GM20431 (cell line): ENCODE measurements around the gene HSD11B1.

Experiments
- in situ Hi-C: fragments of 300-500 bp; cut with MseI, MboI; formaldehyde crosslinking; loops from one replicate; pipeline ENCODE4 v1.15.0; 2020; ENCODE audit warnings: low sequenced_read_pairs; ENCODE audit not compliant: unreplicated experiment

Gene HSD11B1

DNA sequence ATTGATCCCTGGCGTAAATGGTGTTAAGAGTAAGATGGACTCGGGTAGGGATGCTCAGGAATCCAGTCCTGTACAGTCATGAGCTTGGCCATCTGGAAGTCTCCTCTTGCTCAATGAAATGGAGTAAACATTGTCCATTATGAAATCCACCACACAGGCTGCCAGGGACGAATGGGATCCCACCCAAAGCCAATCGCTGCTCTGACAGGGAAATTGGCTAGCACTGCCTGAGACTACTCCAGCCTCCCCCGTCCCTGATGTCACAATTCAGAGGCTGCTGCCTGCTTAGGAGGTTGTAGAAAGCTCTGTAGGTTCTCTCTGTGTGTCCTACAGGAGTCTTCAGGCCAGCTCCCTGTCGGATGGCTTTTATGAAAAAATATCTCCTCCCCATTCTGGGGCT is at the start of gene HSD11B1:
TSS of gene HSD11B1 (plus strand) at position 263 of the 400 bp plus-strand sequence. CDS start at position 360, 97 bp downstream.
- in situ Hi-C loops = no loop called here

DNA sequence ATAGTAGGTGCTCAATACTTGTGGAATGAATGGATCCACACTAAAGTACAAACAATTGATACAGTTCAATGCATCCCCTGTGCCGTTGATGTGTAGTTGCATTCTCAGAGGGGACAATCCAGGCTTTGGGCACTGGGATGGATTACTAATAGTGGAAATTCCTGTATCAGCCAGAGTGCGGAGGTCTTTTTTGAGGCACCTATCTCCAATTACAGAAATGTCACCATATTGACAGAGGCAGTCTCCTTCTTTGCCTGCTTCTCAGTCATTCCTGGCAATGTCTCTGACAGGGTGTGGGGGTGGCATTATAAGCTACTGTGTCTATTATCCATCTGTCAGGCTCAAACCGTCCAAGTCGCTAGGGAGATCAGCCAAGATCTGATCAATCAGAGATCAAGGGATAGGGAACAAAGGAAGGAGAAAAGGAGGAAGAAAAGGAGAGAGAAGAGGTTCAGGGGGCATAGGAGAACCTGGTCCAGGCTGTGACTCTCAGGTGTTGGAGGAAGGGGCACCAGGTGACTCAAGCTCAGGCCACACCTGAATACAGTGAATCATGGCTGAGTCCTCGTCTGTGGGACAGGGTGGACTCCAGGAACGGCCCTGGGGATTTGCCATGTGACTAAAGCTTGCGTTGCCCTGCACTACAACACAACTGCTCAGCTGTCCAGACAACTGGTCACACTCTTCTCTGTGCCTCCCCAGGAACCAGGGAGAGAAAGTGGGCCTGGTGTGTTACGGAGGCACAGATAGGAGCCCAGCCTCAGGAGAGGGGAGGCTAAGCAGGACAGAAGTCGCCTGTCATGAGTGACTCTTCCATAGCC is 49.0 kb upstream of the HSD11B1 start:
- in situ Hi-C loops = no loop called here

DNA sequence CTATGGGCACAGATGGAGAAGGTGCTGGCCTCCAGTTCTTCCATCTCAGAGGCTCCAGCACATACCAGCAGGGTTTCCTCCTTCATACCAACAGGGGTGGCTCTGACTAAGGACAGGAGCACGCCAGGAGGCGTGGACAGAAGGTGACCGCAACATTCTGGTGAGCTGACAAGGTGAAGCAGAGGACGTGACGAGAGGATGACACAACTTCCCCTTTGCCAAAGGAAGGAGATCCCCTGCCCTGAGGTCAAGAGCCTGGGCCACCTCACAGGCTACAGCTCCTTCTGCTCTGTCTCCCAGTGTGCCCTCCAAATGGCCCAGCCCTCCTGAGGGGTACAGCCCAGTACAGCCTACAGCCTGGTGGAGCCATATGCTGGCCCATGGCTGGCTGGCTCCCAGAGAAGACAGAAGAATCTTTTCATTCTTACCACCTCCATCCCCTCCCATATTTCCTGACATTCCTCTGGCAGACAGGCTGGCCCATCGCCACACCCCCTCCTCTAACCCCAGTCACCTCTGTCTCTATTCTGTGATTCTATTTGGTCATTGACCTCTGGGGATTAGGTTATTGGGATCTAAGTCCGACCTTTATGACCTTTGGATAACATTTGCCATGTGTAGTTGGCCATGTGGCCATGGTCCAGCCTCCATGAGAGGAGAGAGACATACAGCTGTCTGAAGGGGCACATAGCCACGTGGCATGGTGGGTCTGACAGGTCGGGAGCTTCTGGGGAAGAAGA is 47.3 kb upstream of the HSD11B1 start:
- in situ Hi-C loops = no loop called here

DNA sequence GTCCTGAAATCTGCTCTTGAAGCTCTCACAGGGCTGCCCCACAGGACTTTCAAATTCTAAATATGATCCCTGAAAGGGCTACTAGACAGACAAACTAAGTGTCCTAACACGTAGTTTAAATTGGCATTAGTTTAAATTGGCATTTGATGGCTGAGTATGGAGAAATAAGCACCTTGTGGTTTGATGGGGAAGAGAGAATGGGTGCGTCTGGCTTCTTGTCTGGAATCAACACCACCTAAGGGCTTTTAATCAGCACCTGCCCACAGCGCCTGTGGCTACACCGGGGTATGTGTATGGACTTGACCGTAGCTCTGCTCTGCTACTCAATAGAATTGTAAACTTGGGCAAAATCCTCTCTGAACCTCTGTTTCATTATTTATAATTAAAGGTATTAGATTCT is 46.7 kb upstream of the HSD11B1 start:
- in situ Hi-C loops = no loop called here

DNA sequence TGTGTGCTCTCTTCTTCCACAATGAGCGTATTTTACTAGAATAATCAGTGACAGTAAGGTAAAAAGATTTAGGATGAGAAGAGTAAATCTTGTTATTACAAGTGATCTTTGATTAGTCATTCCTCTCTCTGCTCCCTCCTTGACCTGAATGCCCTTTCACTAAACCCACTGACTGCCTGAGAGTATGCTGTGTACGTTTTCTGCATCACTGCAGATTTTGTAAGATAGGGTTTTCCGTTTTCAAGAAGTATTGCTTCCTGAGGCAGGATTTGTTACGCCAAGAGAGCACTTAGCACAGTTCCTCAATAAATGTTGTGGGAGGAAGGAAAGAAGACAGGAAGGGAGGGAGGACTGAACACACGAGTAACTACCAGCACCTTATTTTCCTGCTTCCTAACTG is 44.7 kb upstream of the HSD11B1 start:
- in situ Hi-C loops = no loop called here

DNA sequence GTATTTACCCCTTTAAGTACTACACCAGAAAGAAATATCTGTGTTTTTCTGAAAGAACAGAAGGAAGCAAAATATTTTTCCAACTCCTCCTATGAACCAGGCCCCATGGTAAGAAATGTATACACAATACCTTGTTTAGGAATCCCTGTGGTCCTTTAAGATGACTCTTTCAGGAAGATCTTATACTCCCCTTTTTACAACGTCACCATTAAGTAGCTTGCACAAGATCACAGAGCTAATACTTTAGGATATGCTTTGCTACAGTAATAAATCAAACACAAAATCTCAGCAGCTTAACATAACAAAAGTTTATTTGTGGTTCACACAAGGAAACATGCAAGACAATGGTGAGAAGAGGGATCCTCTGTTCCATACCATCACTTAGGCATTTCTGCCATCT is 43.6 kb upstream of the HSD11B1 start:
- in situ Hi-C loops = no loop called here

DNA sequence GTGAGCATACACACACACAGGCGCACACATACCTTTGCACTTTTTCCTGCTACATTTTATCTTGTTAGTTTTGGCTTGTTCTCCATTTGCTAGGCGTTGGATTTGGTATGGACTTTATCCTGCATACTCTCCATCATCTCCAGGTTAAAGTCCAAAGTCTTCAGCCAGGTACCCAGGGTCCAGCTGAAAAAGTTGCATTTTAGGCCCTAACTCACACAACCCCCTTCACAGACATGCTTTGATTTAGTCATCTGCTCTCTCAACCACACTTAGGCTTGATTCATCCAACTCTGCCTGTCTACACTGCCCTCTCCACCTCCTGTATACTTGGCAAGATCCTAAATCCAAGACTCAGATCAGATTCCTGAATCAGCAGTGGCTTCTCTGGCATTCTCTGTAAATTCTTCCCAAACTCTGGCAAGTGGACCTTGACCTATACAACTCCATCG is 41.7 kb upstream of the HSD11B1 start:
- in situ Hi-C loops = no loop called here

DNA sequence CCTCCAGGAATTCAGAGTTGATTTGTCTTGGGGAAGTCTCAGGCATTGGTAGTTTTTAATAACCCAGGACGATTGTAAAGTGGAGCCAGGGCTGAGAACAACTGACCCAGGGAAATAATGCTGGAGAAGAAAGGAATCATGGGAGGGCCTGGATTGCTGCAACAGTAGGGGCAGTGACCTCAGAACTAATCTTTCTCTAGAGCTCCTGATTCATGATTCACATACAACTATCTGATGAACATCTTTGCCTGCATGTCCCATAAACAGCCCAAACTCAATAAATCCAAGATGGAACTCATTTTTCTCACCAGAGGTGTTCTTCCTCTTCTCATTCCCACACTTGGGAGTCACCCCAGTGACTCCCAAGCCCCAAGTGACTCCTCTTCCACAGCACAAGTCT is 37.5 kb upstream of the HSD11B1 start:
- in situ Hi-C loops = no loop called here

DNA sequence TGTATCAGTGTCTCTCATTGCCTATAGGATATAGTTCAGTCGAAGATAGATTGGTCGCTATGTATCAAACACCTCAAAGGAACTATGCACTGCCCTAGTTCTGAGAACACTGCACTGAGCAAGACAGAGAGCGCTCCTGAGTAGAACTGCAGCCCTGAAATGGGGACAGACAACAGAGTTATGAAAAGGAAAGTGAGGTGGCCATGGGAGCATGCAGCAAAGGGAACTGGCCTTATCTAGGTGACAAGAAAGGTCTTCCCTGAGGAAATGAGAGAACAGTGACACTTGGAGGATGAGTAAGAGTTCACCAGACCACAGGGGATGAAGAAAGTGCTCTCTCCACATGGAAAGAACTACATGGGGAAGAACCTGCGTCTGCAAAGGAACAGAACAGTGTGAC is 36.9 kb upstream of the HSD11B1 start:
- in situ Hi-C loops = no loop called here

DNA sequence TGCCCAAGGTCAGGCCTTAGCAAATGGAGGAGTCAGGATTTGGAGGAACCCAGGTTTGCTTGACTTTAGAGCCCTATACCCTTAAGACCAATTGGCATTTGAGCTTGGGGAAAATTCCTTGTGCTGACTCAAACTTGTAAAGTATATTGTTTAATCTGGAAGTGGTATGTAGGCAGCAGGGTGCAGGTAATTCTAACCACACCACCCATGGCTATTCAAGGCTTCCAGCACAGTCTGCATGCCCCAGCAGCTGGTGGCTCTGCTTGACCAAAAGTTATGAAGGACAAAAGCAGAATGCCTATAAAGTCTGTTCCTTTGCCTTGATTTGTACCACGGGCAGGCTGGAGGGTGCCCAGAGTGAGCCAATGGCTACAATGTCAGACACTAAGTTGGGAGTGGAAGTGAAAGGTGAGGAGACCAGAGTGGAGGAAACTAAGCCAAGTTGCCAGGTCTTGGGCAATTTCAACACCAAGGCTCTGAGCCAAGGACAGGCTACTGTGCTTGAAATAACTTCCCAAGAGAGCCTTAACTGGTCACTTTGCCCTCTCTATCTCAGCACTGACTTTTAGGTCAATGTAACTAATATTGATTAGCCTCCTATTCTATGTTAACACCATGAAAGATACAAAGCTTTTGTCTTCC is 34.1 kb upstream of the HSD11B1 start:
- in situ Hi-C loops = no loop called here

DNA sequence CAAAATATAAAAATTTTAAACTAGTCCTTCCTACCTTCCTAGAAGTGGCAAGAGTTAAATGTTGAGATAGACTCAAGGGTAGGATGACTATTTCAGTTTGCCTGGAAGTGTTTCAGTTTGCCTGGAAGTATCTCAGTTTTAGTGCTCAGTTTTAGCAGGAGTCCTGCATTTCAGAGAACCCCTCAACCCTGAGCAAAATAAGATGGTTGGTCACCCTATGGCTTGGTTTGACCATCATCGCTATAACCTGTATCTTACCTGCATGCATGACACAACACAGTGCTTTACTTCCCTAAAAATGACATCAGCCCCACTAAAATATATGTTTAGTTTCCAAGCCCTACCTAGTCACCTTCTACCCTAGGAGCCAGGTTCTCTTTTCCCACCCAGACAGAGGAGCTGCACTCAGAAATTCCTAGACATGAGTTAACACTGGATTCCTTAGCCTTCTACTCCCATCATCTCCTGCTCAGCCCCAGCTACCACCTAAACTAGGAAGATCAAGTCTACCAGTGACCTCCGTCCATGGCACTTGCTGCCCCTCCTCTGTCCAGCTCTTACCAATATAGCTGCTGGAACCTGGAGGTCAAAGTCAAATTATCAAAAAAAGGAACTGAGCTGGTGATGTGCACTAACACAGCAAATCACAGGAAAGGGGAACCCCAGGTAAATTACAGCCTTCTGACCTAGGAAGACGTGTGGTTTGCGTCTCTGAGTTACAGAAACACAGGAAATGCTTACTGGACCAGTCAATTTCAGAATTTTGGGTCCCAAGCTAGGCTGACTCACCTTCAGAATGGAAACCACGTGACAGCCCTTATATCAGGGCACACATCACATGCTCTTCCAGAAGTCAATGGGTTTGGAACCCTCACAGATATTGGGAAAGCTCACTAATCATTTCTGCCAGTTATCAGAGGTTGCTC is 31.7 kb upstream of the HSD11B1 start:
- in situ Hi-C loops = no loop called here

DNA sequence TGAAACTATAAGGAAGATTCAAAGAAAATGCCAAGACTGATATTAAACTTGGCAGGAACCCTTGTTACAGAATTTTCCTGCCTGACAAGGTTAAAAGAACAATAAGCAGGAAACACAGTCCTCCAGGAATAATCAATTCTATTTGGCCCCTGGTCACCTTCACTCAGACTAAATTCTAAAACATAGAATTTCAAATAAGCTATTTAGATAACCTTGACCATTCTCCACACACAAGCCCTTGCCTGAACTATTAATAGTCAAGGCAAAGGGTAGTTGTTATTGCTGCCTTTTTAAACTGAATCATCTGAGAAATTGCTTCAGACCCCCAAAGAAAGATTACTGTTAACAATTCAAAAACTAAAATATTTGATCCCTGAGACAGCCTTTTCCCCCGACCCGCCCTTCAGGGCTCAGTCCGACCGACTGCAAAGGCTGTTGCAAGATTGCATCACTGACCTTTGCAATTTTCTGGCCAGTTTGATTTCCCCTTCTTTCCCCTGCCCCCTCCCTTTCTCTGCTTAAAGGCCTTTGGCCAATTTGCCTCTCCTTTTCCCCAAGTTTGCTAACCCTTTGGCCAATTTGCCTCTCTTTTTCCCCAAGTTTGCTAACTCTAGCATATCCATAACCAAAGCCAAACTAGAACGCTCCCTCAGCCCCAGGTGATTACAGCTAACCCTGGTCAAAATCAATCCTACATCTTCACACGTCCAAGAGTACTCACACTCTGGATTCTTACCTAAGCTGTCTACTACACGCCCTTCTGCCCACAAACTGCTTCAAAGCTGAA is 30.8 kb upstream of the HSD11B1 start:
- in situ Hi-C loops = no loop called here

DNA sequence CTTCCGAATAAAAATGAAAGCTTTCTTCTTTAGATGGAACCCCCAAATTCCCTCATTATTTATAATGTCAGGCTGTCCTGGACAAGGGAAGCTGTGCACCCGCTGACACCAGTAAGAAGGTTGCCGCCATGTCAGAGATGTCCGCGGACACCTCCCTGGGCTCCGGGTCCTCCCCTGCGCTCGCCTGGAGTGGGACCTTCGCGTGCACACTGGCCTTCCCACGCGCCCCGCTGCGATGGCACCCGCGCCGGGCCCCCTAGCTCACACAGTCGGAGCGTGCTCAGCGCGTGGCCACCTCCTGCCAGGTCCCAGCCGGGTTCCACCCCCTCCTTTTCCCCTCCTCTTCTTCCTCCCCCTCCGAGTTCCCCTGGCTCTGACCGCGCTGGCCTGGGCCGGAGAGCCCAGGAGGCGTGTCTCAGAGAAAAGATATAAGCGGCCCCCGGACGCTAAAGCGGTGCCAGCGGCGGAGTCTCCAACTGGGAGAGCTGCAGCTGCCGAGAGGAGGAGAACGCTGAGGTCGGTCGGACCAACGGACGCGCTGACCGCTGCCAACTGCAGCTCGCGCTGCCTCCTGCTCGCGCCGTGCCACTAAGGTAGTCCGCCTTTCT is 29.6 kb upstream of the HSD11B1 start, which contains the start of gene G0S2:
TSS of gene G0S2 (plus strand) at position 456 of the 608 bp plus-strand sequence. CDS start 273 bp downstream, outside the sequence.
- in situ Hi-C loops = no loop called here

DNA sequence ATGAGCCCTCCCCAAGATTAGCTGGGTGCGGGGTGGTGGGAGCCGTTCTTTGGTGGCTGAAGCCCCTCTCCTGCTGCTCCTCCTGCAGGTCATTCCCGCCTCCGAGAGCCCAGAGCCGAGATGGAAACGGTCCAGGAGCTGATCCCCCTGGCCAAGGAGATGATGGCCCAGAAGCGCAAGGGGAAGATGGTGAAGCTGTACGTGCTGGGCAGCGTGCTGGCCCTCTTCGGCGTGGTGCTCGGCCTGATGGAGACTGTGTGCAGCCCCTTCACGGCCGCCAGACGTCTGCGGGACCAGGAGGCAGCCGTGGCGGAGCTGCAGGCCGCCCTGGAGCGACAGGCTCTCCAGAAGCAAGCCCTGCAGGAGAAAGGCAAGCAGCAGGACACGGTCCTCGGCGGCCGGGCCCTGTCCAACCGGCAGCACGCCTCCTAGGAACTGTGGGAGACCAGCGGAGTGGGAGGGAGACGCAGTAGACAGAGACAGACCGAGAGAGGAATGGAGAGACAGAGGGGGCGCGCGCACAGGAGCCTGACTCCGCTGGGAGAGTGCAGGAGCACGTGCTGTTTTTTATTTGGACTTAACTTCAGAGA is 29.0 kb upstream of the HSD11B1 start:
- in situ Hi-C loops = no loop called here

DNA sequence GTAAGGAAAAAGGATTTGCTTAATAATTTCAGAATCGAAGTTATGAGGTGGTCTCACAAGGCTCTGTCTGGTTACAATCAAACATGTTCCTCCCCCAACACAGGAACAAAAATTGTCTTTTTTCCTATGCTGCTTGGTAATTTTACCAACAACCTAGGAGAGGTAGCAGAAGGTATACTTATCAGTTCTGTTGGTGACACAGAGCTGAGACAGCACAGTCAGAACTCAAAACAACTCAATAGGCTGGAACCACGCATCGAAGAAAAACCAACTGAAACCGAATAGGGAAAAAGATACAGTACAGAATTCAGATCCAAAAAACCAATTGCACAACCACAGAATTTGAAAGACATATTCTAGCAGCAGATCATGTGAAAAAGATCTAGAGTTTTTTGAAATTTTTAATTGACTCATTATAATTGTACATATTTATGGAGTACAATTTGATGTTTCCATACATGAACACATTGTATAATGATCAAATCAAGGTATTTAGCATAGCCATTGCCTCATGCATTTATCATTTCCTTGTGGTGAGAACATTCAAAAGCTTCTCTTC is 25.6 kb upstream of the HSD11B1 start:
- in situ Hi-C loops = no loop called here

DNA sequence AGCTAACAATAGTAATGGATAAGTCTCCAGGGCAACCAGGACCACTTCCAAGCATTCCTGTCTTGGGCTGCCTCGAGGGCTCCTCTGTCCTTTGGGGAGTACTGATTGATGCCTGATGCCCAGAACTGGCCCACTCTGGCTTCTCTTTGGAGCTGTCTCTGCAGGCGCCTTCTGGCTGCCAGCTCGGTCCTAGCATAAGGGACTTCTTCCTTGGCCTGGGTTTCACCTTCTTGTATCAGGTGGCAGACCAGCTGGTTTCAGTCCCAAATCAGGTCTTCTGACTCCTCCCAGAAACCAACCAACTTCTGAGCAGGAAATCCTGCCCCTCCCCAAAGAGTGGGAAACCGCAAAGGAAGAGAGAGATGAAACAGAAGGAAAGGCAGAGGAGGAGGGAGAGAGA is 18.8 kb upstream of the HSD11B1 start:
- in situ Hi-C loops = no loop called here

DNA sequence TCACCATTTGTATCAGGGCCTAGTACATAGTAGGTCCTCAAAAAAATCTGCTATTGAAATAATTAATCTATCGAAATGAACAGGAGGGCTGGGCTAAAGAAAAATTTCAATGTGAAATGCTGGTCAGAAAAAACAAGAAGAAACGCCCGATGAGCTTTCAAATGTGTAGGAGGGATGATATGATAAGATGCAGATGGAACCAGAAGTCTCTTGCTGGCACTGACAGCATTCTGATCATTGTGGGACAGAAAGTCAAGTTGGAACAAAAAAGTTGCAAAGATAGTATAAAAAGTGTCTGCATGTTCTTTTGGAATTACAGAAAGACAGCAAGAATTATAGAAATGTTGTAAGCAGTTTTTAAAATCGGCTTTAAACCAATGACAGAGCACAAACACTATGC is 18.3 kb upstream of the HSD11B1 start:
- in situ Hi-C loops = no loop called here

DNA sequence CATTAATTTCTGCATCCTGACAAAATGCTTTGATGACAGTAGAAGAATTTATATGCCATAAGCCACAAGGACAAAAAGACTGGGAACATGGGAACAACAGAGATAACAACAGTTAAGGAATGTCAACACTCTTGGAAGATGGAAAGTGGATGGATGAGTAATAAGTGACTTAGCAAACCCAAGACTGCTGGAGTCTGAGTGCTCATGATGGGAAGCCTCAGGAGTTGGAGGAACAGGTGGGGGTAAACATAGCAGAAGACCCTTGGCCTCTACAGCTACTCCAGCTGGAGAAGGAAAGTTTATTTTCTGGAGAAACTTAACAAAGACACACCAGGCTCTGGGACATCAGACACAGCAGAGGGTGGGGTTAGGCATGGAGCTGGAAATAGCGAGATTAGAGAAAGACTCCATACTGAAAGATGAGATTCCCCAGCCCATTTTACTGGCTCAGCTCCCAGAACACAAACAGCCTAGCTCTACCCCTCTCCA is 15.9 kb upstream of the HSD11B1 start:
- in situ Hi-C loops = no loop called here
